Stimulated activated CD4-positive, alpha-beta T cell treated with anti-CD3 and anti-CD28 coated beads, Interleukin-2, amount 100 ng/mL, for 4 hours (primary cell): ENCODE measurements around the gene XPOT.

Experiments used
- DNase-seq: peaks from one replicate; pipeline ENCODE4 v3.0.0-alpha.2; 2020; ENCODE audit warnings: low read depth

The XPOT gene

GRCh38 chr12:64466178-64466577 is 62.0 kb downstream of the XPOT start:
- DNase-seq: no peak

GRCh38 chr12:64468966-64469365 is 64.8 kb downstream of the XPOT start:
- DNase-seq: no peak

GRCh38 chr12:64469455-64470142 is 65.4 kb downstream of the XPOT start:
- DNase-seq: no peak

- no peak for DNase-seq
Measured at GRCh38 chr12:64470495-64470894, 66.3 kb downstream of the XPOT start.

GRCh38 chr12:64473176-64473575 is 69.0 kb downstream of the XPOT start:
- DNase-seq: no peak

- no peak for DNase-seq
Measured at GRCh38 chr12:64475518-64475917, 71.3 kb downstream of the XPOT start.

- no peak for DNase-seq
Measured at GRCh38 chr12:64476844-64477243, 72.7 kb downstream of the XPOT start.

- DNase-seq: no peak
Measured at GRCh38 chr12:64478661-64479060, 74.5 kb downstream of the XPOT start.

- DNase-seq: no peak
Measured at GRCh38 chr12:64480148-64480547, 76.0 kb downstream of the XPOT start.

- no peak for DNase-seq
Measured at GRCh38 chr12:64486657-64487056, 82.5 kb downstream of the XPOT start.

- DNase-seq: no peak
Measured at GRCh38 chr12:64491718-64492117, 87.5 kb downstream of the XPOT start.

- no peak for DNase-seq
Measured at GRCh38 chr12:64493513-64493912, 89.3 kb downstream of the XPOT start.

GRCh38 chr12:64494998-64495729 is 91.0 kb downstream of the XPOT start:
- DNase-seq: no peak

GRCh38 chr12:64496839-64497400 is 92.7 kb downstream of the XPOT start:
- no peak for DNase-seq

- no peak for DNase-seq
Measured at GRCh38 chr12:64497484-64497883, 93.3 kb downstream of the XPOT start.

GRCh38 chr12:64497903-64498302 is 93.7 kb downstream of the XPOT start:
- DNase-seq: no peak

- DNase-seq: no peak
Measured at GRCh38 chr12:64500394-64500793, 96.2 kb downstream of the XPOT start.
